GM15510 (cell line): ENCODE data around the gene S100A12.

Experiments used
- POLR2A ChIP-seq: IDR thresholded peaks from 3 replicates; pipeline ENCODE4 v1.6.1; 2011; ENCODE audit warnings: borderline replicate concordance; ENCODE audit not compliant: insufficient read length; ENCODE audit errors: extremely low read depth

The S100A12 gene

GRCh38 chr1:153384958-153385580 lies 9.6 kb upstream of the S100A12 start:
- no peak for TF ChIP-seq POLR2A

- no peak for TF ChIP-seq POLR2A
Measured at GRCh38 chr1:153380711-153381110, 5.3 kb upstream of the S100A12 start.

GRCh38 chr1:153379591-153379990 lies 4.2 kb upstream of the S100A12 start:
- TF ChIP-seq POLR2A, result no peak

GRCh38 chr1:153374071-153374470 lies 1.4 kb downstream of the S100A12 start:
- no peak for TF ChIP-seq POLR2A

- TF ChIP-seq POLR2A, result no peak
Measured at GRCh38 chr1:153372571-153372970, 2.9 kb downstream of the S100A12 start.

GRCh38 chr1:153371231-153371630 lies 4.2 kb downstream of the S100A12 start:
- no peak for TF ChIP-seq POLR2A

GRCh38 chr1:153370146-153370545 lies 5.3 kb downstream of the S100A12 start:
- no peak for TF ChIP-seq POLR2A

- TF ChIP-seq POLR2A, result no peak
Measured at GRCh38 chr1:153368495-153368894, 6.9 kb downstream of the S100A12 start.

- no peak for TF ChIP-seq POLR2A
Measured at GRCh38 chr1:153367090-153367489, 8.3 kb downstream of the S100A12 start.

GRCh38 chr1:153366261-153366660 lies 9.2 kb downstream of the S100A12 start:
- no peak for TF ChIP-seq POLR2A

GRCh38 chr1:153365696-153366095 lies 9.7 kb downstream of the S100A12 start:
- TF ChIP-seq POLR2A, result no peak

- TF ChIP-seq POLR2A, result no peak
Measured at GRCh38 chr1:153364766-153365666, 10.4 kb downstream of the S100A12 start.

GRCh38 chr1:153364156-153364555 lies 11.3 kb downstream of the S100A12 start:
- TF ChIP-seq POLR2A, result no peak

GRCh38 chr1:153363641-153364040 lies 11.8 kb downstream of the S100A12 start:
- TF ChIP-seq POLR2A, result no peak

- TF ChIP-seq POLR2A, result no peak
Measured at GRCh38 chr1:153362187-153362775, 13.1 kb downstream of the S100A12 start.
